ENCODE measurements around the gene IMPACT.

DNA sequence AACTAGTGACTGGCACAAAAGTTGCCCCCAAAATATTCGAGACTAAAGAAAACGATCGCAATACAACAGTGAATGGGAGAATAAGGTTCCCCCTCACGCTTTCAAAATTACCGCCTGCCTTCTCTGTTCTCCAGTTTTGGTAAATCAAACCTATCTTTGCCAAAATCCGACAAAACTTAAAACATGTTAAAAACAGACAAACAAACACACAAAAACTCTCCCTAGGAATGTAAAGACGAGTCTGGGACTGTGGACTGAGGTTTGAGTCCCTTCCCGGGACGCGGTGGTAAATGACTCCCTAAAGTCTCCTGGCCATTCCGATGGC, 435 bp upstream of the IMPACT start:
- TF ChIP-seq, protein P1, sequence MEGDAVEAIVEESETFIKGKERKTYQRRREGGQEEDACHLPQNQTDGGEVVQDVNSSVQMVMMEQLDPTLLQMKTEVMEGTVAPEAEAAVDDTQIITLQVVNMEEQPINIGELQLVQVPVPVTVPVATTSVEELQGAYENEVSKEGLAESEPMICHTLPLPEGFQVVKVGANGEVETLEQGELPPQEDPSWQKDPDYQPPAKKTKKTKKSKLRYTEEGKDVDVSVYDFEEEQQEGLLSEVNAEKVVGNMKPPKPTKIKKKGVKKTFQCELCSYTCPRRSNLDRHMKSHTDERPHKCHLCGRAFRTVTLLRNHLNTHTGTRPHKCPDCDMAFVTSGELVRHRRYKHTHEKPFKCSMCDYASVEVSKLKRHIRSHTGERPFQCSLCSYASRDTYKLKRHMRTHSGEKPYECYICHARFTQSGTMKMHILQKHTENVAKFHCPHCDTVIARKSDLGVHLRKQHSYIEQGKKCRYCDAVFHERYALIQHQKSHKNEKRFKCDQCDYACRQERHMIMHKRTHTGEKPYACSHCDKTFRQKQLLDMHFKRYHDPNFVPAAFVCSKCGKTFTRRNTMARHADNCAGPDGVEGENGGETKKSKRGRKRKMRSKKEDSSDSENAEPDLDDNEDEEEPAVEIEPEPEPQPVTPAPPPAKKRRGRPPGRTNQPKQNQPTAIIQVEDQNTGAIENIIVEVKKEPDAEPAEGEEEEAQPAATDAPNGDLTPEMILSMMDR (IDR thresholded peaks at IDR 0.05): no peak
- no peak for TF ChIP-seq POLR2A (IDR thresholded peaks at IDR 0.05)
